ENCODE data around the gene XIST.
"Not testable (repeated sequence)": the region's sequence is repeated elsewhere in the genome, so short reads cannot be mapped to it uniquely, and the experiment has no call there.

The XIST gene

DNA sequence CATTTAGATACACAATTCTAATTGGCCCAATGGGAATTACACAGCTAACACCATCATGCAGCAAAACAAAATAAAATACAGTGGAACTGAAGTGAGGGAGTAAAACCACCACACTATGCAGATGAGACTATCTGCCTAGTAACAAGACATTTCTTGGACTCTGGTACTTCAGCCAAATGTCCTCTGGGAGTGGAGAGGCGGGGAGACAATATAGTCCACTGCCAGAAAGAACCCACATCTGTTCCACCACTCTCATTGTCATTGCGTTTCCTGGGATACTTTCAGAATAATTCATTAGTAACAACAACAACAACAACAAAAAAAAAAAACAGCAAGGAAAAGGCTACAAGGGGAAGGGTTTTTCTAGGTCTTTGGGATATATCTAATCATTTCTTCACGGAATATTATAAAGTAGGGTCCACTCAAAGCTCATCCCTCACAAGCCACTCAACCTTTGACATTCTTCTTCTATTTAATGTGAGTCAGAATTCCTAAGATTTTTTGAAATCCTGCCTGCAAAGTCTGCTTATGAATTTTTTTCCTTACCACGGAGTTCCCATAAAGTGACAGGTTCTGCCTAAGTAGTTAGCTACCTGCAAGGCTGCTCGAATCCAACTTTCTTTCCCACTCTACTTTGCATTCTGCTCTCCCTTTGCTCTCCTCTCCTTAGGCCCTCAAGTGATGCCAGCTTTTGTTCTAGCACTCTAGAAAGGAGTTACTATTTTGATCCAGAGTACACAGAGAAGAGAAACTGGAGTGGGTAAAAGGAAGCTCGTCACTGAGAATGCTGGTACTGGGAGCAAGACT lies 34.9 kb downstream of the XIST start:
- no peak for DNase-seq (ENCODE audit: low read depth in 1 of 2, low spot score in 1 of 2)

GRCh38 chrX:73812256-73812655 lies 40.3 kb downstream of the XIST start:
- DNase-seq (ENCODE audit: low read depth in 1 of 2, low spot score in 1 of 2) = no peak

GRCh38 chrX:73804109-73804508 lies 48.4 kb downstream of the XIST start:
- not testable (repeated sequence) for DNase-seq (ENCODE audit: low read depth in 1 of 2, low spot score in 1 of 2)

GRCh38 chrX:73799888-73800287 lies 52.6 kb downstream of the XIST start:
- no peak for DNase-seq (ENCODE audit: low read depth in 1 of 2, low spot score in 1 of 2)

GRCh38 chrX:73792511-73792910 lies 60.0 kb downstream of the XIST start:
- DNase-seq (ENCODE audit: low read depth in 1 of 2, low spot score in 1 of 2) = not testable (repeated sequence)

- no peak for DNase-seq (ENCODE audit: low read depth in 1 of 2, low spot score in 1 of 2)
These were observed 67.0 kb downstream of the XIST start for GRCh38 chrX:73785493-73785892.

Data from activated CD4-positive, alpha-beta T cell treated with anti-CD3 and anti-CD28 coated beads, Interleukin-2, amount 50 U/mL, for 24 hours (primary cell).